ENCODE results near the gene SRGAP3. TPM values are rescaled to one million over a fixed set of nuclear protein-coding genes. Genes with fewer than 3 reads are reported as not detected.

The SRGAP3 gene
- total RNA-seq, 1 donor from 2014 or later = 3.9 TPM

GRCh38 chr3:9248522-9249271 is 749 bp downstream of the SRGAP3 start:
- peak overlapping the region; percentile 98 for H2AFZ ChIP-seq (ENCODE audit: low read depth, low read length)
- H3K4me1 ChIP-seq (ENCODE audit: insufficient read depth, low read length) = peaks cover 20% of the 10 kb centered on the region
- DNase-seq (ENCODE audit: low read depth) (no peak), FAIRE-seq (no peak)
- no peaks in the 10 kb centered on the region for H3K9me3 Mint-ChIP-seq (ENCODE audit: unreplicated experiment)
- TF ChIP-seq EZH2 (IDR thresholded peaks at IDR 0.05; ENCODE audit: insufficient read depth, low read length) (no peak), CTCF (IDR thresholded peaks at IDR 0.05; ENCODE audit: insufficient read depth, low read depth, low read length) (no peak)
- H3K27ac ChIP-seq (ENCODE audit: low read depth, low read length) = no peak overlapping the region
- peaks cover 14% of the 10 kb centered on the region for H3K27me3 ChIP-seq (ENCODE audit: insufficient read depth, low read length)
- H3K4me1 Mint-ChIP-seq (ENCODE audit: low read depth, unreplicated experiment) = peaks cover 9% of the 10 kb centered on the region
- peak overlapping the region; percentile 87 for H3K4me3 Mint-ChIP-seq (ENCODE audit: unreplicated experiment)
- peaks cover 3% of the 10 kb centered on the region for H3K36me3 Mint-ChIP-seq (ENCODE audit: low read depth, unreplicated experiment)
- H3K27ac Mint-ChIP-seq (ENCODE audit: unreplicated experiment) = no peak overlapping the region
- peak overlapping the region; percentile 63 for H3K9ac ChIP-seq (ENCODE audit: low read length)
- H3K4me3 ChIP-seq (ENCODE audit: insufficient read depth, low read depth, low read length) = peak overlapping the region; percentile 71
- H3K27me3 Mint-ChIP-seq (ENCODE audit: low read depth, unreplicated experiment) = peaks cover 2% of the 10 kb centered on the region
- peak overlapping the region; percentile 99 for H3K4me2 ChIP-seq (ENCODE audit: low read length)
- no peaks in the 10 kb centered on the region for H3K79me2 ChIP-seq (ENCODE audit: insufficient read depth, low read length)
- H4K20me1 ChIP-seq (ENCODE audit: insufficient read depth, low read length) = no peaks in the 10 kb centered on the region
- H3K36me3 ChIP-seq (ENCODE audit: insufficient read depth, low read length) = no peaks in the 10 kb centered on the region
- no peaks in the 10 kb centered on the region for H3K9me3 ChIP-seq (ENCODE audit: insufficient read depth, low read depth, low read length)

GRCh38 chr3:9247941-9248521 is 1.4 kb downstream of the SRGAP3 start:
- H3K4me3 Mint-ChIP-seq (ENCODE audit: unreplicated experiment) = peak overlapping the region; percentile 43
- FAIRE-seq (no peak), DNase-seq (ENCODE audit: low read depth) (no peak)
- Histone ChIP-seq H3K9me3 (ENCODE audit: insufficient read depth, low read depth, low read length) (no peaks in the 10 kb centered on the region), H3K4me2 (ENCODE audit: low read length) (peak overlapping the region; percentile 99), H4K20me1 (ENCODE audit: insufficient read depth, low read length) (no peaks in the 10 kb centered on the region), H3K79me2 (ENCODE audit: insufficient read depth, low read length) (no peaks in the 10 kb centered on the region), H3K36me3 (ENCODE audit: insufficient read depth, low read length) (no peaks in the 10 kb centered on the region), H3K4me3 (ENCODE audit: insufficient read depth, low read depth, low read length) (peak overlapping the region; percentile 71), H3K9ac (ENCODE audit: low read length) (peak overlapping the region; percentile 16), H3K27me3 (ENCODE audit: insufficient read depth, low read length) (peaks cover 14% of the 10 kb centered on the region), H3K27ac (ENCODE audit: low read depth, low read length) (no peak overlapping the region), H2AFZ (ENCODE audit: low read depth, low read length) (peak overlapping the region; percentile 49), H3K4me1 (ENCODE audit: insufficient read depth, low read length) (peaks cover 20% of the 10 kb centered on the region)
- no peaks in the 10 kb centered on the region for H3K9me3 Mint-ChIP-seq (ENCODE audit: unreplicated experiment)
- H3K4me1 Mint-ChIP-seq (ENCODE audit: low read depth, unreplicated experiment) = peaks cover 7% of the 10 kb centered on the region
- TF ChIP-seq EZH2 (IDR thresholded peaks at IDR 0.05; ENCODE audit: insufficient read depth, low read length) = no peak
- no peak for TF ChIP-seq CTCF (IDR thresholded peaks at IDR 0.05; ENCODE audit: insufficient read depth, low read depth, low read length)
- H3K27me3 Mint-ChIP-seq (ENCODE audit: low read depth, unreplicated experiment) = peaks cover 2% of the 10 kb centered on the region
- H3K36me3 Mint-ChIP-seq (ENCODE audit: low read depth, unreplicated experiment) = peaks cover 3% of the 10 kb centered on the region
- no peak overlapping the region for H3K27ac Mint-ChIP-seq (ENCODE audit: unreplicated experiment)
